Neutrophil (primary cell): ENCODE results near the gene SETD2.

Experiments used
- H3K27ac ChIP-seq: fragments of 200-600 bp; sonication (generic); 2 replicates; pipeline ENCODE4 v1.5.1; 2016; ENCODE audit warnings: mild to moderate bottlenecking, moderate library complexity
- H3K27me3 ChIP-seq: fragments of 200-600 bp; sonication (generic); 2 replicates; pipeline ENCODE4 v1.6.0; 2016; ENCODE audit warnings: mild to moderate bottlenecking
- H3K36me3 ChIP-seq: fragments of 200-600 bp; sonication (generic); 2 replicates; pipeline ENCODE4 v1.5.1; 2017
- H3K4me1 ChIP-seq, 2 experiments: fragments of 200-600 bp in 1 of 2; sonication (generic) in 1 of 2; 1 replicate in 1 of 2; 2 replicates in 1 of 2; pipeline versions ENCODE4 v1.5.1 to v1.6.1; 2013 to 2016; ENCODE audit warnings: low read depth in 1 of 2, low read length in 1 of 2, mild to moderate bottlenecking in 1 of 2, moderate library complexity in 1 of 2; ENCODE audit not compliant: control insufficient read depth in 1 of 2, insufficient read depth in 1 of 2
- H3K4me3 ChIP-seq, 2 experiments: fragments of 200-600 bp in 1 of 2; sonication (generic) in 1 of 2; 1 replicate in 1 of 2; 2 replicates in 1 of 2; pipeline ENCODE4 v1.5.1; 2013 to 2016; ENCODE audit warnings: low read depth in 1 of 2, low read length in 1 of 2, mild to moderate bottlenecking in 1 of 2, moderate library complexity in 1 of 2
- H3K9me3 ChIP-seq: fragments of 200-600 bp; sonication (generic); 2 replicates; pipeline ENCODE4 v1.5.1; 2016
- CTCF ChIP-seq: fragments of 200-600 bp; sonication (generic); IDR thresholded peaks from 2 replicates; pipeline ENCODE4 v1.5.1; 2016; ENCODE audit warnings: antibody characterized with exemption

Gene SETD2

GRCh38 chr3:47103619-47104018, 60.3 kb downstream of the SETD2 start:
- no peak overlapping the region for H3K4me3 ChIP-seq
- H3K36me3 ChIP-seq = peaks cover 48% of the 10 kb centered on the region
- no peaks in the 10 kb centered on the region for H3K4me1 ChIP-seq
- no peaks in the 10 kb centered on the region for H3K9me3 ChIP-seq
- no peaks in the 10 kb centered on the region for H3K27me3 ChIP-seq
- TF ChIP-seq CTCF = no peak
- no peak overlapping the region for H3K27ac ChIP-seq

- no peak overlapping the region for H3K27ac ChIP-seq
- no peak for TF ChIP-seq CTCF
- H3K27me3 ChIP-seq = no peaks in the 10 kb centered on the region
- H3K36me3 ChIP-seq = peaks cover 61% of the 10 kb centered on the region
- no peaks in the 10 kb centered on the region for H3K9me3 ChIP-seq
- H3K4me3 ChIP-seq = no peak overlapping the region
- H3K4me1 ChIP-seq = no peaks in the 10 kb centered on the region
These were observed 61.8 kb downstream of the SETD2 start for GRCh38 chr3:47102081-47102600.

GRCh38 chr3:47098910-47099309, 65.0 kb downstream of the SETD2 start:
- no peaks in the 10 kb centered on the region for H3K27me3 ChIP-seq
- TF ChIP-seq CTCF = no peak
- no peaks in the 10 kb centered on the region for H3K9me3 ChIP-seq
- no peak overlapping the region for H3K4me3 ChIP-seq
- peaks cover 72% of the 10 kb centered on the region for H3K36me3 ChIP-seq
- H3K4me1 ChIP-seq = no peaks in the 10 kb centered on the region
- H3K27ac ChIP-seq = no peak overlapping the region

- peaks cover 68% of the 10 kb centered on the region for H3K36me3 ChIP-seq
- no peaks in the 10 kb centered on the region for H3K27me3 ChIP-seq
- no peaks in the 10 kb centered on the region for H3K9me3 ChIP-seq
- H3K4me3 ChIP-seq = no peak overlapping the region
- no peak for TF ChIP-seq CTCF
- no peaks in the 10 kb centered on the region for H3K4me1 ChIP-seq
- no peak overlapping the region for H3K27ac ChIP-seq
These were observed 66.0 kb downstream of the SETD2 start for GRCh38 chr3:47097864-47098263.

GRCh38 chr3:47096959-47097358, 67.0 kb downstream of the SETD2 start:
- Histone ChIP-seq H3K27ac (no peak overlapping the region), H3K4me1 (no peaks in the 10 kb centered on the region)
- no peak for TF ChIP-seq CTCF

GRCh38 chr3:47092090-47092489, 71.8 kb downstream of the SETD2 start:
- Histone ChIP-seq H3K4me1 (no peaks in the 10 kb centered on the region), H3K9me3 (no peaks in the 10 kb centered on the region), H3K4me3 (no peak overlapping the region), H3K27ac (no peak overlapping the region), H3K36me3 (peaks cover 58% of the 10 kb centered on the region), H3K27me3 (no peaks in the 10 kb centered on the region)
- TF ChIP-seq CTCF = no peak

More at GRCh38 chr3:47096959-47097358, 67.0 kb downstream of the SETD2 start:
- Histone ChIP-seq H3K9me3 (no peaks in the 10 kb centered on the region), H3K27me3 (no peaks in the 10 kb centered on the region), H3K36me3 (peaks cover 59% of the 10 kb centered on the region), H3K4me3 (no peak overlapping the region)
